Activated CD8-positive, alpha-beta memory T cell treated with anti-CD3 and anti-CD28 coated beads, Interleukin-2, amount 10 ng/mL, durations not matched to agents 7 days and 5 days (primary cell): ENCODE results near the gene CTBP1. TPM values are rescaled to one million over a fixed set of nuclear protein-coding genes. Genes with fewer than 3 reads are reported as not detected.

Source experiments
- ATAC-seq: fragments of 150-1000 bp; cut with Tn5 transposase; one replicate; pipeline ENCODE4 v1.10.0; 2021; ENCODE audit warnings: moderate library complexity
- CTCF ChIA-PET: fragments of 350-600 bp; sonication (Branson Sonifier 250); formaldehyde crosslinking; loops from one replicate; lab custom pipeline; 2021; ENCODE audit warnings: antibody characterized with exemption; lab: Charles Lee
- DNase-seq: peaks from one replicate; pipeline ENCODE4 v3.0.0-alpha.2; 2020
- H3K27ac Mint-ChIP-seq: one replicate; pipeline ENCODE4 v1.8.0; 2021; ENCODE audit warnings: mild to moderate bottlenecking, mixed read lengths
- H3K27me3 Mint-ChIP-seq: one replicate; pipeline ENCODE4 v1.8.0; 2021; ENCODE audit warnings: mixed read lengths
- H3K36me3 Mint-ChIP-seq: one replicate; pipeline ENCODE4 v1.8.0; 2021; ENCODE audit warnings: mild to moderate bottlenecking, mixed read lengths
- H3K4me1 Mint-ChIP-seq: one replicate; pipeline ENCODE4 v1.8.0; 2021; ENCODE audit warnings: mixed read lengths
- H3K4me3 Mint-ChIP-seq: one replicate; pipeline ENCODE4 v1.8.0; 2021; ENCODE audit warnings: mild to moderate bottlenecking, moderate library complexity, mixed read lengths
- H3K9me3 Mint-ChIP-seq: one replicate; pipeline ENCODE4 v1.8.0; 2022; ENCODE audit warnings: low read depth, mixed read lengths
- total RNA-seq, 2 experiments: library from RNA; stranded (reverse); gene quantifications; one replicate each; pipeline ENCODE4 v1.2.3, GENCODE V29; 2021

CTBP1 gene
- total RNA-seq, 2 experiments from 2014 or later, result 193 to 250 TPM

DNA sequence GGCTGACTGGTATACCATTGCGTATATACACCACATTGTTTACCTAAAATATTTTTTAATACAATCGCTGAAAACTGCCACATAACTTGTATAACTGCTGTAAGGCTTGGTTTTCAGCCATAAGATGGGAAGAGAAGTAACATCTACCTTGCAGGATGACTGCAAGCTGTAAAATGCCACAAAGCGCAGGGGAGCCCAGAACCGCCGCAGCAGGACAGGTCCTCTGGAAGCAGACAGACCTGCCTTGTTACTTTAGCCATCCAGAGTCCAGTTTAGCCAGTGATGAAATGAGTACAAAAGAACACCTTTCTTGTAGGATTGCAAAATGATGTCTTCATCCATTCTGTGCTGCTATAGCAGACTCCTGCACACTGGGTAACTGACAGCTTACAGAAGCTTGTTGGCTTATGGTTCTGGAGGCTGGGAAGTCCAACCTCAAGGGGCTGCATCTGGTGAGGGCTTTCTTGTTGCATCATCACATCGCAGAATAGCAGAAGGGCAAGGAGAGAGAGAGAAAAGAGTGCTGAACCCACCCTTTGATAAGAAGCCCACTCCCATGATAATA is 4.1 kb upstream of the CTBP1 start:
- no peaks in the 10 kb centered on the region for H3K27me3 Mint-ChIP-seq
- no peak overlapping the region for H3K4me3 Mint-ChIP-seq
- peaks cover 62% of the 10 kb centered on the region for H3K36me3 Mint-ChIP-seq
- peaks cover 24% of the 10 kb centered on the region for H3K9me3 Mint-ChIP-seq
- peaks cover 52% of the 10 kb centered on the region for H3K4me1 Mint-ChIP-seq
- peak overlapping the region; percentile 76 for H3K27ac Mint-ChIP-seq
- DNase-seq, result no peak
- CTCF ChIA-PET, result interaction anchor here (1.7 to 1.9 kb wide), 2 partner anchors 11 to 121 kb away, joined by 3 to 10 read pairs; no protein-coding TSS in a partner anchor
- ATAC-seq, result no peak

DNA sequence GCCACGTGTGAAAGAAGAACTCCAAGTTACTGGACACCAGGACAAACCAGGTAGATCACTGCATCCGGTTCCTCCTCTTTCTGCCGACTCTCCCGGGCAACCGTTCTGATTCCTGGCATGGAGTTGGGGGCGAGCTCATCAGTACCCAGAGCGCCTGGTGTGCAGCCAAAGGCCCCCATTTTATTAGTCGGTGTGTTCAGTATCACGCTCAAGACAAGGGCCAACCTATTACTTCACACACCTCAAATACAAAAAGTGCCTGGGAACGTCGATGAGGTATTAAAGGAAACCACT is 2.8 kb upstream of the CTBP1 start:
- no peak for DNase-seq
- no peak for ATAC-seq
- Mint-ChIP-seq H3K4me3 (no peak overlapping the region), H3K27me3 (no peaks in the 10 kb centered on the region), H3K27ac (no peak overlapping the region), H3K36me3 (peaks cover 59% of the 10 kb centered on the region), H3K4me1 (peaks cover 57% of the 10 kb centered on the region), H3K9me3 (peaks cover 24% of the 10 kb centered on the region)
- CTCF ChIA-PET, result interaction anchor here (1.3 to 6.3 kb wide), 4 partner anchors 16 to 119 kb away, joined by 3 to 58 read pairs (median 6); no protein-coding TSS in a partner anchor

DNA sequence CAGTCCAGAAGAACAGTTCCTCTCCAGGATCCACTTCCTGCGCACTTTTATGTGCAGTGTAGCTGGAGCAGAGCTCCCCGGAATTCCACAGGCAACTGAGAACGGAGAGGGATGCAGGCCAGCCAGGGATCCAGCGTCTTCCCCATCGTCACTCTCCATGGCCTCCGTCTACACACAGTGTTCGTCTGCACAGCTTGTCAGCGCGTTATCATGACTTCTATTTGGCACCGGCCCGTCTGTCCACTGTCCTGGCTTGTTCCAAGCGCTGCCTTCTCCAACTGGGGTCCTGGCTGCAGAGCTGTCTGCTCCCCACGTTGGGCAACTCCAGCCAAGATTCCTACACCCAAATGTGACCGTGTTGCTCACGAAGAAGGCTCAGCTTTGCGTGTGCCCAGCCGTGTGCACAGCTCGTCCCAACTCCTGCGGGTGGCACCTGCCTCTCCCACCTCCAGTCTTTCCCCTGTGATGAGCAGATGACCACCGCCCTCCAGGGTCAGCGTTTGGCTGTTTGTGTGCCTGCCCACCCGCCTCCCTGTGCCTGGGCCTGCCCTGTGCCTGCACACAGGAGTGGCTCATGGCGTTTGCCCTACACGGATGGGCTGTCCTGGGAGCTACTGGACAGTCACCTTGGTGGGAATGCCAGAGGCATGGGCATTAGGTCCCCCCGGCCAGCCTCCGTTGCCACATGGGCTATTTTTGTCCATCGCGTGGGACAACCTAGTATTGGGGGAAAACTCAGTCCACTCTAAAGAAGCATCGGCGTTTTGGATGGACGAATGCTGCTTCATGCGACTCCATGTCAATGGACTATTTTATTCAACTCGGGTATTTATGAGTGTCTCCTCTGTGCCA is 2.2 kb upstream of the CTBP1 start:
- peaks cover 58% of the 10 kb centered on the region for H3K36me3 Mint-ChIP-seq
- peak overlapping the region; percentile 15 for H3K27ac Mint-ChIP-seq
- H3K27me3 Mint-ChIP-seq, result no peaks in the 10 kb centered on the region
- H3K4me1 Mint-ChIP-seq, result peaks cover 60% of the 10 kb centered on the region
- H3K9me3 Mint-ChIP-seq, result peaks cover 22% of the 10 kb centered on the region
- H3K4me3 Mint-ChIP-seq, result peak overlapping the region; percentile 78
- DNase-seq, result no peak
- CTCF ChIA-PET, result interaction anchor here (0.9 to 6.3 kb wide), 5 partner anchors 17 to 120 kb away, joined by 3 to 58 read pairs (median 4); no protein-coding TSS in a partner anchor
- no peak for ATAC-seq

DNA sequence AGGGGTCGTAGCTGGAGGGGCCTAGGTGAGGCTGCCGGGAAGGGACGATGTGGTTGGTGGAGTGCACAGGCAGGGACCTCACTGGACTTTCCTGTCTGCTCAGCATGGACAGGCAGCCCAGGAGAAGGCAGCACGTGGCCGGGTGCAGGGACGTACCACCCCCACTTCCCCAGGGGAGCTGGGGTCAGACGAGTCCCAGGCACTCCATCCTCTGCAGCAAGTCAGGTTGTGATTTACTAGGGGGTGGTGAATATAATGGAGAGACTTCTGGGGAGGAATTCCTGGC is 1.5 kb upstream of the CTBP1 start:
- Mint-ChIP-seq H3K9me3 (peaks cover 18% of the 10 kb centered on the region), H3K4me3 (peak overlapping the region; percentile 78), H3K27ac (peak overlapping the region; percentile 95), H3K4me1 (peaks cover 61% of the 10 kb centered on the region), H3K27me3 (no peaks in the 10 kb centered on the region), H3K36me3 (peaks cover 52% of the 10 kb centered on the region)
- ATAC-seq (no peak), DNase-seq (no peak)
- CTCF ChIA-PET, result interaction anchor here (0.9 to 6.3 kb wide), 7 partner anchors 17 to 120 kb away, joined by 3 to 58 read pairs (median 4); no protein-coding TSS in a partner anchor

DNA sequence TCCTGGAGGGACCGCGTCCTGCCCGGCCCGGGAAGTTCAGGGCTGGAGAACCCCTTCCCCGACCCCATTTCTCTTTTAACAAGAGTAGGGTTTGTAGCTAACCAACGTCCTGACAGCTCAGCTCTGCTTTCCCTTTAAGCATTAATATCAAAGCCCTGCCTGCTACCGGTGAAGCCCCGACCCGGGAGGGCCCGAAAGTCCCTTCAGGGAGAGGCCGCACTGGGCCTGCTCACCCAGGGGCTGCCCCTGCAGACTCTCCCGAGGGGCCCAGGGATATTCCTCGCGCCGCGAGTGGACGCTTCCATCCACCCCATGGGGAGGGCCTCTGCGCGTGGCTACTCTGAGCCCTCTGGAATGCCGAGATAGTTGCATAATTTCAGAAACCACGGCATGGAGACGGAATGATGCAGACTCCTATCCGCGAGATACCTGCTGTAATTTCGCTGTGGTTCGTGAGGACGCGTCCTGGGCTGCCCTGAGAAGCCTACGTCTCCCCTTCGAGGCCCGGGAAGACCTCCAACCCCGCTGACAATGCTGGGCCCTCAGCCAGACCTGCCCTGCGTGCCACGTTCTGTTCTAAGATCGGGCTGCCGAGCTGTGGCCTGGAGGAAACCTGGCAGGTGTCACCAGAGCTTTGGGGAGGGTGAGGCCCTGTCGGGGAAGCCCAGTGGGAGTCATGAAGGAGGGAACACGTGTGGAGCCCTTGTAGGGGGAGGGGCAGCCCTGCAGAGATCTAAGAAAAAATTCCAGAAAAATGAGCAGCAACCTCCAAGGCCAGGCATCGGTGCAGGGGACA is 999 bp upstream of the CTBP1 start:
- CTCF ChIA-PET, result interaction anchor here (0.6 to 6.3 kb wide), 7 partner anchors 18 to 119 kb away, joined by 3 to 58 read pairs (median 7); partner anchors contain the start of gene UVSSA
- ATAC-seq, result no peak
- Mint-ChIP-seq H3K27me3 (no peaks in the 10 kb centered on the region), H3K27ac (peak overlapping the region; percentile 95), H3K36me3 (peaks cover 52% of the 10 kb centered on the region), H3K9me3 (peaks cover 18% of the 10 kb centered on the region), H3K4me3 (peak overlapping the region; percentile 78), H3K4me1 (peaks cover 66% of the 10 kb centered on the region)
- DNase-seq, result peak; percentile 65

DNA sequence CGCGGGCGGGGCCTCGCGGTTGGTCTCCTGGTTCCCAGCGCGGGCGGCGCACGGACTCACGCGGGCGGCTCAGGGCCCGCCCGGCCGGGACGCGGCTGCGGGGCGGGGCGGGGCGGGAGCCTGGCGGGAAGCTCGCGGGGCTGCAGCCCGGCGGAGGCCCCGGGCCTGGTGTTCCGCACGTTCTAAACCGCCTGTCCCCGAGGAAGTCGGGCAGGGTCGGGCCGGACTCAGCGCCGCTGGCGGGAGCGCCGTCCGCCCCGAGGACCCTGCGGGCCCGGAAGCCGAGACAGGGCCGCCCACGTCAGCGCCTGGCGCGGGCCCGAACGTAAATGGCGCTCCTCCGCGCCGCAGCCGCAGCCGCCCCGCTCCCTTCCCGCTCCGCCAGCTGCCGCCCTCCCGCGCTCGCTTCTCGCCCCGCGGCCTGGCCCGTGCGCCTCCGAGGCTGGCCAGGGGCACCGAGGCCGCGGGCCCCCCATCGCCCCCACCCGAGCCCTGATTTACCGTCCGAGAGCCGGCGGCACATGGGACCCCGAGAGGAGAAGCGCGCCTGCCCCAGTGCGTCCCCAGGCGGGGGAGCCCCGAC is 309 bp upstream of the CTBP1 start:
- no peaks in the 10 kb centered on the region for H3K27me3 Mint-ChIP-seq
- H3K27ac Mint-ChIP-seq, result peak overlapping the region; percentile 95
- peak; percentile 66 for ATAC-seq
- peaks cover 68% of the 10 kb centered on the region for H3K4me1 Mint-ChIP-seq
- peak; percentile 83 for DNase-seq
- H3K36me3 Mint-ChIP-seq, result peaks cover 46% of the 10 kb centered on the region
- CTCF ChIA-PET, result interaction anchor here (1.2 to 6.3 kb wide), 5 partner anchors 18 to 97 kb away, joined by 3 to 58 read pairs (median 9); partner anchors contain the start of gene UVSSA
- H3K4me3 Mint-ChIP-seq, result peak overlapping the region; percentile 78
- peaks cover 12% of the 10 kb centered on the region for H3K9me3 Mint-ChIP-seq

DNA sequence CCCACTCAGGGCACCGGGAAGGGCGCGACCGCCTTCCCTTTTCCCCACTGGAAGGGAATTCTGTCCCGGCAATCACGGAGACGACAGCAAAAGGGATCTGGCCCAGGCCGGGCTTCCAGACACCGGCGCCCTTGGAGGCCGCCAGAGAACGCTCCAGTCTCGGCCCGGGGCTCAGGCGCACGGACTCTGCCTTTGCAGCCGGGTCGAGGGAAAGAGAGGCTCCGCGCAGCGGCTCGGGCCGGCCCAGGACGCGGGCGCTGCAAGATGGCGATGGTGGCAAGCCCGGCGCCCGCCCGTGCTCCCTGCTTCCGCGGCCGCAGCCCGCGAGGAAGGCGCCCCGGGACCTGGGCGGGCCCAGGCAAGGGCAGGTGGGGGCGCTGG is 1.1 kb downstream of the CTBP1 start:
- Mint-ChIP-seq H3K27me3 (no peaks in the 10 kb centered on the region), H3K36me3 (peaks cover 32% of the 10 kb centered on the region), H3K9me3 (peaks cover 7% of the 10 kb centered on the region), H3K4me1 (peaks cover 62% of the 10 kb centered on the region), H3K4me3 (peak overlapping the region; percentile 83), H3K27ac (peak overlapping the region; percentile 90)
- CTCF ChIA-PET, result interaction anchor here (0.9 to 6.3 kb wide), 9 partner anchors 14 to 238 kb away, joined by 3 to 58 read pairs (median 4); partner anchors contain the start of gene UVSSA
- DNase-seq, result no peak
- peak; percentile 38 for ATAC-seq

DNA sequence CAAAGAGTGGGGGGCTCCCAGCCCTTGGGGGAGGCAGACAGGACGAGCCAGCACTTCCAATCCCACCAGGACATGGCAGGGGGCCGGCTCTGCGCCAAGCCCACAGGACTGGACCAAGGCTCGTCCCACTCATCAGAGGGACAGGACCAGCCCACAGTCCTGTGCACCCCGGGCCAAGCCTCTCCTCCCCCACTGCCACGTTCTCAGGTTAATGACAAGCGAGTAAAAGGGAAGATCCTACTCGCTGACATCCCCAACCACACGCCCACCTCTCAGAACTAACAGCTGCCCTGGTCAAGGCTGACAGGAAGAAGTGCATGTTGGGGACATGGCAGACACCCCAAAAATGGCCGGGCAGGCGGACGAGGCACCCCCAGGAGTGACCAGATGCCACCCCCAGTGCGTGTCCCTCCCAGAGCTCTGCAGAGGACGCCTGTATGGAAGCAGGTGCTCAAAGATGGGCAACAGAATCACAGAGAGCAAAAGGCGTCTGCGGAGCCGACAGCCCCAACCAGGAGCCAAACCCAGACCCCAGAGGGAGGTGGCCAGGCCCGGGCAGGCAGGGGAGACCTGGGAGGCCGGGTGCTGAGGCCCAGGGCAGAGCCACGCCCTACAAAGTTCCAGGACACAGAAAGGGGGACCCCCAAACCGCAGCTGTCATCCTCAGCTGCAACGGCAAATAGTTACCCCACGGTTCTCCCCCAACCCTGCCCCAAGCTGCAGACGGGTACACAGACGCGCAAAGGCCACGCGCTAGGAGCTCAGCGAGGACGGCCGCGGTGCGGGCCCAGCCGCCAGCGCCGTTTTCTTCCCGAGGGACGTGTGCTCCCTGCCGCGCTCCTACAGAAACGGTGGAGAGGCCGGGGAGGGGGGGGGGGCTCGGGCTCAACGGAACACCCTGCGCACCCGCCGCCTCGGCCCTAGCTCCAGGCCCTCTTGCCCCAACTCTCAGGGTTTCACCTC is 1.7 kb downstream of the CTBP1 start:
- H3K4me3 Mint-ChIP-seq, result peak overlapping the region; percentile 83
- peak overlapping the region; percentile 90 for H3K27ac Mint-ChIP-seq
- DNase-seq (peak; percentile 60), ATAC-seq (no peak)
- CTCF ChIA-PET, result interaction anchor here (0.8 to 6.3 kb wide), 12 partner anchors 13 to 237 kb away, joined by 3 to 58 read pairs (median 4); partner anchors contain the start of gene UVSSA
- H3K27me3 Mint-ChIP-seq, result no peaks in the 10 kb centered on the region
- peaks cover 27% of the 10 kb centered on the region for H3K36me3 Mint-ChIP-seq
- H3K4me1 Mint-ChIP-seq, result peaks cover 60% of the 10 kb centered on the region
- peaks cover 3% of the 10 kb centered on the region for H3K9me3 Mint-ChIP-seq

DNA sequence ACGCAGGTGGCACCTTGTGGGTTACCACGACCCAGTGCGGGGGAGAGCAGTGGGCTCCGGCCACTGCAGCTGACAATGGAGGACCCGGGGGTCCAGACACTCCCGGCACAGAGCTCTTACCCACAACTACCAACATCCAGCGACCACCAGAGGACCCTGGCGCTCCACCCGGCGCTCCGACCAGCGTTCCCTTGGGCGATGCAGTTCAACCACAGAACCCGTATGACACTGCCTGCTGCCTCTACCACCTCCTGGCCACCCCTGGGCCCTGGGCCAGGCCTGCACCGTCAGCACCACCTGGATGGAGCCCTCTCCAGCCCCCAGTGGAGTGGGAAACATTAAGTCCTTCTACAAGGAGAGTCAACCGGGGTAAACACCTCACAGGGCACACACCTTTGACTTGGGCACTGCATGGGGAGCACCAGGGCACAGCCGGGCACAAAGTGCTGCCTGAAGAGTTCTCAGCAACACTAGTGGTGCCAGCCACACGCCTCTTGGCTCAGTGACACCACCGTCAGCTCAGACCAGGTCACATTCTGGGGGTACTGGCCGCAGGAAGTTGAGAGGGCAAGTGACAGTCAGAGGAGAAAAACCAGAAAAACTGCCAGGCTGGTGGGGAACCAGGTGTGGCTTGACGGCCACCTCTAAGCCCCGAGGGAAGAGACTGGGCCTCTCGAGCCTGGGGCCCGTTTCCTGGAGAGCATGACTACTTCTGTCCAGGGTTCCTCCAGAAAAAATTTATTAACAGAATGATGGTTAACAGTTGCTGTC is 2.6 kb downstream of the CTBP1 start:
- ATAC-seq (no peak), DNase-seq (no peak)
- peaks cover 20% of the 10 kb centered on the region for H3K36me3 Mint-ChIP-seq
- no peaks in the 10 kb centered on the region for H3K27me3 Mint-ChIP-seq
- H3K4me3 Mint-ChIP-seq, result peak overlapping the region; percentile 83
- H3K27ac Mint-ChIP-seq, result peak overlapping the region; percentile 90
- H3K9me3 Mint-ChIP-seq, result no peaks in the 10 kb centered on the region
- H3K4me1 Mint-ChIP-seq, result peaks cover 54% of the 10 kb centered on the region
- CTCF ChIA-PET, result interaction anchor here (0.9 to 6.3 kb wide), 8 partner anchors 12 to 116 kb away, joined by 3 to 58 read pairs (median 4); no protein-coding TSS in a partner anchor

DNA sequence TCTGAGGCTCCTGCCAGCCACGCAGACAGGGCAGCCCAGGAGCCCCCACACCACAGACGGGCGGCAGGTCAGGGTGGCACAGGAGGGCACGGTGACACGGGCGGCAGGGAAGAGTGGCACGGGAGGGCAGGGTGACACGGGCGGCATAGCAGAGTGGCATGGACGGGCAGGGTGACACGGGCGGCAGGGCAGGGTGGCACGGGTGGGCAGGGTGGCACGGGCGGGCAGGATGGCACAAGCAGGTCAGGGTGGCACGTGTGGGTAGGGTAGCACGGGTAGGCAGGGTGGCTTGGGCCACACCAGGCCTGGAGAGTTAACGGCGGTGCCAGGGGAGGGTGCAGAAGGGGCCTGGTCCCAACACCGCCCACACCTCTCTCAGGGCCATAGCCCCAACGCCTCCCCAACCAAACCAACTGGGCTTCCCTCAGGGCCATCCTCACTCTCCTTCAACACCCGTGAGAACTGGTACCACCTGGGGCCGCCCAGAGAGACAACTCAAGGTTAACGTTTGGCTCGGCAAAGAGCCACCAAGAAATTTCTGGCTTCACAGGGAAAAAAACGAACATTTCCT is 3.4 kb downstream of the CTBP1 start:
- no peak overlapping the region for H3K4me3 Mint-ChIP-seq
- no peaks in the 10 kb centered on the region for H3K27me3 Mint-ChIP-seq
- DNase-seq, result no peak
- CTCF ChIA-PET, result interaction anchor here (0.9 kb wide), 1 partner anchor 29 kb away, joined by 3 read pairs; no protein-coding TSS in a partner anchor
- no peaks in the 10 kb centered on the region for H3K9me3 Mint-ChIP-seq
- H3K4me1 Mint-ChIP-seq, result peaks cover 47% of the 10 kb centered on the region
- no peak for ATAC-seq
- peak overlapping the region; percentile 90 for H3K27ac Mint-ChIP-seq
- H3K36me3 Mint-ChIP-seq, result peaks cover 20% of the 10 kb centered on the region

DNA sequence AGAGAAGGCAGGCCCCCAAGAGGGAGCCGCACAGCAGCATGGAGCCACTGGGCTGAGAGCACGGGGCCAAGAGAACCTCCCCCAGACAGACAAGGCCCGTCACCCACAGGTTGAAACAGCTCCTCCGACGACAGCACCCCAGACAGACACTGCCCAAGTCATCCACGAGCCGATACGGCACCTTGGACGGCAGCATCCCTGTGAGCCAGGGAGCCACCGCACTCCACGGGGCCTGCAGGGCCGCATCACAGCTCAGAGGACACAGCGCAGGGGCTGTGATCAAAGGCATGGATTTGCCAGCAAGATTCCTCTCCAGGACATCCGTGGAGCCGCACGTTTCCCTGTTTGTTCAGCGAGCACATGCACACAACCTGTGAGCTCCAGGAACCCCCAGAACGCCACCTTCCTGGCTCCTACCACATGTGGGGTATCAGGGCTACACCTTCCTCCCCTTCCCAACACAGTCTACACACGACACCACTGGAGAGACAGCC is 3.9 kb downstream of the CTBP1 start:
- Mint-ChIP-seq H3K27ac (peak overlapping the region; percentile 25), H3K4me3 (no peak overlapping the region), H3K27me3 (no peaks in the 10 kb centered on the region), H3K9me3 (no peaks in the 10 kb centered on the region), H3K4me1 (peaks cover 42% of the 10 kb centered on the region), H3K36me3 (peaks cover 15% of the 10 kb centered on the region)
- ATAC-seq, result no peak
- DNase-seq, result no peak
- CTCF ChIA-PET, result no interaction called here
